Adrenal gland (tissue), 5 donors: ENCODE data around the gene NEU2.

Experiments used
- POLR2A ChIP-seq, 2 donors: fragments of 450-650 bp; IDR thresholded peaks; one replicate each; pipeline ENCODE4 v1.6.1; 2017; ENCODE audit warnings: antibody characterized with exemption in 2 of 2, mild to moderate bottlenecking in 2 of 2, moderate library complexity in 1 of 2
- TF ChIP-seq, protein P1 (sequence below), 6 experiments: fragments of 450-650 bp in 4 of 6; fragments of 200-600 bp in 2 of 6; sonication (generic) in 1 of 6; IDR thresholded peaks; 1 replicate in 5 of 6; 2 replicates in 1 of 6; pipeline versions ENCODE4 v1.5.1 to v1.8.0; 2016 to 2021; ENCODE audit warnings: antibody characterized with exemption in 6 of 6, mild to moderate bottlenecking in 2 of 6, moderate library complexity in 1 of 6
- donor health status: DM: no; HTN: no; CAD: no.

DNA sequence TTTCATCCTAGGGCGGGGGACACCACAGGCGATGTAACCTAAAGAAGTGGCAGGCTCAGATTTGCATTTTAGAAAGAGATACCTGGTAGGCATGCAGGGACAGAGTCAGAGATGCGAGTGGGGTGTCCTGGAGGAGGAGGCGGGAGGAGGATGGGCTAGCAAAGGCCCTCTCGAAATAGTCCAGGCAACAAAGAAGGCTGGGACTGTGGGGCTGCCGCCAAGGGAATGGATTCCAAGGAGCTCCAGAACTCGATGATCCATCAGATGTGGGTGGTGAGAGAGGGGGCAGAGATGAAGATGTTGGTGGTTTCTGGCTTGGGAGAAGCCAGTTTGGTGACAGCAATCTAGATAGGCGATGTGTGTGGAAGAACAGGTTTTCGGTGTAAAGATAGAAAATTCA lies 15.2 kb downstream of the NEU2 start:
- no peak for TF ChIP-seq POLR2A (IDR thresholded peaks at IDR 0.05)
- TF ChIP-seq, protein P1, sequence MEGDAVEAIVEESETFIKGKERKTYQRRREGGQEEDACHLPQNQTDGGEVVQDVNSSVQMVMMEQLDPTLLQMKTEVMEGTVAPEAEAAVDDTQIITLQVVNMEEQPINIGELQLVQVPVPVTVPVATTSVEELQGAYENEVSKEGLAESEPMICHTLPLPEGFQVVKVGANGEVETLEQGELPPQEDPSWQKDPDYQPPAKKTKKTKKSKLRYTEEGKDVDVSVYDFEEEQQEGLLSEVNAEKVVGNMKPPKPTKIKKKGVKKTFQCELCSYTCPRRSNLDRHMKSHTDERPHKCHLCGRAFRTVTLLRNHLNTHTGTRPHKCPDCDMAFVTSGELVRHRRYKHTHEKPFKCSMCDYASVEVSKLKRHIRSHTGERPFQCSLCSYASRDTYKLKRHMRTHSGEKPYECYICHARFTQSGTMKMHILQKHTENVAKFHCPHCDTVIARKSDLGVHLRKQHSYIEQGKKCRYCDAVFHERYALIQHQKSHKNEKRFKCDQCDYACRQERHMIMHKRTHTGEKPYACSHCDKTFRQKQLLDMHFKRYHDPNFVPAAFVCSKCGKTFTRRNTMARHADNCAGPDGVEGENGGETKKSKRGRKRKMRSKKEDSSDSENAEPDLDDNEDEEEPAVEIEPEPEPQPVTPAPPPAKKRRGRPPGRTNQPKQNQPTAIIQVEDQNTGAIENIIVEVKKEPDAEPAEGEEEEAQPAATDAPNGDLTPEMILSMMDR (IDR thresholded peaks at IDR 0.05), result no peak
